WTC11 (cell line): ENCODE data around the gene GPX8.
A peak's percentile ranks its signal among the peaks of the same experiment; 100 is the strongest.

Experiments
- ETV6 ChIP-seq: sonication (generic); formaldehyde crosslinking; IDR thresholded peaks from 2 replicates; pipeline ENCODE4 v1.8.1; 2022; ENCODE audit warnings: mild to moderate bottlenecking, missing genetic modification reagents
- GABPB1 ChIP-seq: sonication (generic); formaldehyde crosslinking; IDR thresholded peaks from 2 replicates; pipeline ENCODE4 v1.8.1; 2023; ENCODE audit warnings: mild to moderate bottlenecking, missing genetic modification reagents
- GRHL2 ChIP-seq: fragments of 250-450 bp; sonication (Bioruptor Pico); IDR thresholded peaks from 2 replicates; pipeline ENCODE4 v1.8.0; 2022; ENCODE audit warnings: mild to moderate bottlenecking, moderate library complexity; ENCODE audit not compliant: insufficient replicate concordance, severe bottlenecking
- JUN ChIP-seq: sonication (generic); formaldehyde crosslinking; IDR thresholded peaks from 2 replicates; pipeline ENCODE4 v1.8.0; 2023; ENCODE audit warnings: mild to moderate bottlenecking, missing genetic modification reagents
- NFE2L1 ChIP-seq: sonication (generic); formaldehyde crosslinking; IDR thresholded peaks from 2 replicates; pipeline ENCODE4 v1.8.1; 2023; ENCODE audit warnings: missing genetic modification reagents
- TCF7 ChIP-seq: sonication (generic); formaldehyde crosslinking; IDR thresholded peaks from 2 replicates; pipeline ENCODE4 v1.8.0; 2022; ENCODE audit warnings: mild to moderate bottlenecking, low read depth, missing genetic modification reagents, moderate library complexity
- ZNF121 ChIP-seq: sonication (generic); formaldehyde crosslinking; IDR thresholded peaks from 2 replicates; pipeline ENCODE4 v1.8.0; 2023; ENCODE audit warnings: missing genetic modification reagents
- ZNF232 ChIP-seq: sonication (generic); formaldehyde crosslinking; IDR thresholded peaks from 2 replicates; pipeline ENCODE4 v1.8.0; 2022; ENCODE audit warnings: mild to moderate bottlenecking, missing genetic modification reagents
- ZNF423 ChIP-seq: fragments of 250-450 bp; sonication (Bioruptor Pico); IDR thresholded peaks from 2 replicates; pipeline ENCODE4 v2.1.2; 2022; ENCODE audit warnings: mild to moderate bottlenecking, moderate library complexity
- TF ChIP-seq, protein P1 (sequence below): fragments of 200-600 bp; IDR thresholded peaks from 2 replicates; pipeline ENCODE4 v1.8.0; 2022; ENCODE audit warnings: antibody characterized with exemption
- TF ChIP-seq, protein P2 (sequence below): sonication (generic); formaldehyde crosslinking; IDR thresholded peaks from 2 replicates; pipeline ENCODE4 v1.8.1; 2023; ENCODE audit warnings: mild to moderate bottlenecking, missing genetic modification reagents, moderate library complexity
- TF ChIP-seq, protein P3 (sequence below): sonication (generic); formaldehyde crosslinking; conservative IDR thresholded peaks from 2 replicates; pipeline ENCODE4 v1.8.1; 2023; ENCODE audit warnings: mild to moderate bottlenecking, low read depth, missing genetic modification reagents, moderate library complexity
- TF ChIP-seq, protein P4 (sequence below): sonication (generic); formaldehyde crosslinking; IDR thresholded peaks from 2 replicates; pipeline ENCODE4 v1.8.0; 2022; ENCODE audit warnings: mild to moderate bottlenecking, missing genetic modification reagents
- TF ChIP-seq, protein P5 (sequence below): sonication (generic); formaldehyde crosslinking; IDR thresholded peaks from 2 replicates; pipeline ENCODE4 v1.8.1; 2022; ENCODE audit warnings: low read depth, mild to moderate bottlenecking, moderate library complexity, missing genetic modification reagents, borderline replicate concordance

DNA sequence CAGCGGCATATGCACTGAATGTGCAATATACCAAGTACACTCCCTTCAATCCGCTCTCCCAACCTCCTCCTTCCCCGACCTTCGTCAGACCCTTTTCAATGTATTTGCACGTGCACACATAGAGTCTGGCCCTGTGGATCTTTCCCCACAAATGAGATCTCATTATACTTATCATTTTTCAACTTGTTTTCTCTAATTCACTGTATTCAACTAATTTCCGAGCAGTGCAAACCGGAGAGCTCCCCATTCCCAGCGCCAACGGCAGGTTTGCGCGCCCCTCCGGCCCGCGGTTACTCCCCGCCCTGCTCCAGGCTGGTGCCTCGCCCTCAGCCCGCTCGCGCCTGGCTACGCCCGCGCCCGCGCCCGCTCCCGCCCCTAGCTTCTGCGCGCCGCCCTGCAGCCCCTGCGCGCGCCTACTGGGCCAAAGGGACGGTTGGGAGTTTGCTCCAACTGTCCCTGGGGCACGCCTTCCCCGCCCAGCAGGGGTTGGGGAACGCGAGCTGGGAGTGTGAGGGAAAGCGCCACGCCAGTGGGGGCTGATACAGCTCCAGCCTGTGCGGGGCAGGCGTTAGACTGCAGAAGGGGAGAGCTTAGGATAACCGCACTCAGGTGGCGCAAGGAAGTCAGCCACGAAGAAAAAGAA, 16.3 kb downstream of the GPX8 start:
- TF ChIP-seq ZNF423, result no peak
- TF ChIP-seq, protein P1, sequence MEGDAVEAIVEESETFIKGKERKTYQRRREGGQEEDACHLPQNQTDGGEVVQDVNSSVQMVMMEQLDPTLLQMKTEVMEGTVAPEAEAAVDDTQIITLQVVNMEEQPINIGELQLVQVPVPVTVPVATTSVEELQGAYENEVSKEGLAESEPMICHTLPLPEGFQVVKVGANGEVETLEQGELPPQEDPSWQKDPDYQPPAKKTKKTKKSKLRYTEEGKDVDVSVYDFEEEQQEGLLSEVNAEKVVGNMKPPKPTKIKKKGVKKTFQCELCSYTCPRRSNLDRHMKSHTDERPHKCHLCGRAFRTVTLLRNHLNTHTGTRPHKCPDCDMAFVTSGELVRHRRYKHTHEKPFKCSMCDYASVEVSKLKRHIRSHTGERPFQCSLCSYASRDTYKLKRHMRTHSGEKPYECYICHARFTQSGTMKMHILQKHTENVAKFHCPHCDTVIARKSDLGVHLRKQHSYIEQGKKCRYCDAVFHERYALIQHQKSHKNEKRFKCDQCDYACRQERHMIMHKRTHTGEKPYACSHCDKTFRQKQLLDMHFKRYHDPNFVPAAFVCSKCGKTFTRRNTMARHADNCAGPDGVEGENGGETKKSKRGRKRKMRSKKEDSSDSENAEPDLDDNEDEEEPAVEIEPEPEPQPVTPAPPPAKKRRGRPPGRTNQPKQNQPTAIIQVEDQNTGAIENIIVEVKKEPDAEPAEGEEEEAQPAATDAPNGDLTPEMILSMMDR, result no peak
- TF ChIP-seq, protein P2, sequence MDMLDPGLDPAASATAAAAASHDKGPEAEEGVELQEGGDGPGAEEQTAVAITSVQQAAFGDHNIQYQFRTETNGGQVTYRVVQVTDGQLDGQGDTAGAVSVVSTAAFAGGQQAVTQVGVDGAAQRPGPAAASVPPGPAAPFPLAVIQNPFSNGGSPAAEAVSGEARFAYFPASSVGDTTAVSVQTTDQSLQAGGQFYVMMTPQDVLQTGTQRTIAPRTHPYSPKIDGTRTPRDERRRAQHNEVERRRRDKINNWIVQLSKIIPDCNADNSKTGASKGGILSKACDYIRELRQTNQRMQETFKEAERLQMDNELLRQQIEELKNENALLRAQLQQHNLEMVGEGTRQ, result no peak
- TF ChIP-seq ZNF232 (CRISPR knock-in tag), result no peak
- TF ChIP-seq TCF7 (CRISPR knock-in tag), result no peak
- TF ChIP-seq, protein P3, sequence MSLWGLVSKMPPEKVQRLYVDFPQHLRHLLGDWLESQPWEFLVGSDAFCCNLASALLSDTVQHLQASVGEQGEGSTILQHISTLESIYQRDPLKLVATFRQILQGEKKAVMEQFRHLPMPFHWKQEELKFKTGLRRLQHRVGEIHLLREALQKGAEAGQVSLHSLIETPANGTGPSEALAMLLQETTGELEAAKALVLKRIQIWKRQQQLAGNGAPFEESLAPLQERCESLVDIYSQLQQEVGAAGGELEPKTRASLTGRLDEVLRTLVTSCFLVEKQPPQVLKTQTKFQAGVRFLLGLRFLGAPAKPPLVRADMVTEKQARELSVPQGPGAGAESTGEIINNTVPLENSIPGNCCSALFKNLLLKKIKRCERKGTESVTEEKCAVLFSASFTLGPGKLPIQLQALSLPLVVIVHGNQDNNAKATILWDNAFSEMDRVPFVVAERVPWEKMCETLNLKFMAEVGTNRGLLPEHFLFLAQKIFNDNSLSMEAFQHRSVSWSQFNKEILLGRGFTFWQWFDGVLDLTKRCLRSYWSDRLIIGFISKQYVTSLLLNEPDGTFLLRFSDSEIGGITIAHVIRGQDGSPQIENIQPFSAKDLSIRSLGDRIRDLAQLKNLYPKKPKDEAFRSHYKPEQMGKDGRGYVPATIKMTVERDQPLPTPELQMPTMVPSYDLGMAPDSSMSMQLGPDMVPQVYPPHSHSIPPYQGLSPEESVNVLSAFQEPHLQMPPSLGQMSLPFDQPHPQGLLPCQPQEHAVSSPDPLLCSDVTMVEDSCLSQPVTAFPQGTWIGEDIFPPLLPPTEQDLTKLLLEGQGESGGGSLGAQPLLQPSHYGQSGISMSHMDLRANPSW (CRISPR knock-in tag), result no peak
- TF ChIP-seq JUN (CRISPR knock-in tag), result no peak
- TF ChIP-seq NFE2L1 (CRISPR knock-in tag), result no peak; the same call in 1 of the 2 replicates
- TF ChIP-seq GABPB1 (CRISPR knock-in tag), result no peak
- no peak for TF ChIP-seq ZNF121 (CRISPR knock-in tag)
- TF ChIP-seq, protein P4, sequence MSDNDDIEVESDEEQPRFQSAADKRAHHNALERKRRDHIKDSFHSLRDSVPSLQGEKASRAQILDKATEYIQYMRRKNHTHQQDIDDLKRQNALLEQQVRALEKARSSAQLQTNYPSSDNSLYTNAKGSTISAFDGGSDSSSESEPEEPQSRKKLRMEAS (CRISPR knock-in tag), result peak; percentile 72
- TF ChIP-seq GRHL2, result no peak
- TF ChIP-seq, protein P5, sequence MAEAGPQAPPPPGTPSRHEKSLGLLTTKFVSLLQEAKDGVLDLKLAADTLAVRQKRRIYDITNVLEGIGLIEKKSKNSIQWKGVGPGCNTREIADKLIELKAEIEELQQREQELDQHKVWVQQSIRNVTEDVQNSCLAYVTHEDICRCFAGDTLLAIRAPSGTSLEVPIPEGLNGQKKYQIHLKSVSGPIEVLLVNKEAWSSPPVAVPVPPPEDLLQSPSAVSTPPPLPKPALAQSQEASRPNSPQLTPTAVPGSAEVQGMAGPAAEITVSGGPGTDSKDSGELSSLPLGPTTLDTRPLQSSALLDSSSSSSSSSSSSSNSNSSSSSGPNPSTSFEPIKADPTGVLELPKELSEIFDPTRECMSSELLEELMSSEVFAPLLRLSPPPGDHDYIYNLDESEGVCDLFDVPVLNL (CRISPR knock-in tag), result no peak
- peak; percentile 87 for TF ChIP-seq ETV6 (CRISPR knock-in tag)
